22Rv1 (cell line): Measurements from ENCODE around the gene PPP6R1.

Experiments
- H3K27ac ChIP-seq: fragments of 450-650 bp; 2 replicates; pipeline ENCODE4 v1.5.1; 2017
- CTCF ChIP-seq: fragments of 450-650 bp; IDR thresholded peaks from 2 replicates; pipeline ENCODE4 v1.5.1; 2017; ENCODE audit warnings: mild to moderate bottlenecking
- ZFX ChIP-seq: fragments of 450-650 bp; IDR thresholded peaks from 2 replicates; pipeline ENCODE4 v1.6.1; 2017; ENCODE audit warnings: antibody characterized with exemption, borderline replicate concordance

The PPP6R1 gene

GRCh38 chr19:55303477-55303876 lies 44.7 kb upstream of the PPP6R1 start:
- no peak for TF ChIP-seq CTCF
- TF ChIP-seq ZFX = no peak
- H3K27ac ChIP-seq = no peak overlapping the region

GRCh38 chr19:55302318-55302703 lies 43.5 kb upstream of the PPP6R1 start:
- TF ChIP-seq CTCF = no peak
- no peak for TF ChIP-seq ZFX
- no peak overlapping the region for H3K27ac ChIP-seq

GRCh38 chr19:55301459-55302317 lies 42.9 kb upstream of the PPP6R1 start:
- TF ChIP-seq CTCF (peak; percentile 94), ZFX (no peak)
- no peak overlapping the region for H3K27ac ChIP-seq

GRCh38 chr19:55300886-55301458 lies 42.2 kb upstream of the PPP6R1 start:
- no peak overlapping the region for H3K27ac ChIP-seq
- TF ChIP-seq ZFX (no peak), CTCF (no peak)

- TF ChIP-seq CTCF (no peak), ZFX (no peak)
- H3K27ac ChIP-seq = no peak overlapping the region
Measured at GRCh38 chr19:55299991-55300390, 41.2 kb upstream of the PPP6R1 start.

GRCh38 chr19:55297267-55297666 lies 38.5 kb upstream of the PPP6R1 start:
- TF ChIP-seq ZFX (no peak), CTCF (no peak)
- no peak overlapping the region for H3K27ac ChIP-seq

- no peak overlapping the region for H3K27ac ChIP-seq
- TF ChIP-seq ZFX = no peak
- no peak for TF ChIP-seq CTCF
Measured at GRCh38 chr19:55289117-55289796, 30.4 kb upstream of the PPP6R1 start.
